ENCODE measurements around the gene ARHGEF26.

Gene ARHGEF26

GRCh38 chr3:154241496-154241895, 120.3 kb downstream of the ARHGEF26 start:
- TF ChIP-seq CTCF (IDR thresholded peaks at IDR 0.05; ENCODE audit: low read depth, low read length, missing control alignments): no peak
- no peaks in the 10 kb centered on the region for H3K36me3 ChIP-seq (replicated peaks)
- H3K27ac ChIP-seq: no peak overlapping the region
- H3K4me3 ChIP-seq (ENCODE audit: low read depth, low read length): no peak overlapping the region
- H3K27me3 ChIP-seq (replicated peaks): no peaks in the 10 kb centered on the region
- DNase-seq: no peak
- in situ Hi-C loops (cut with HindIII; ENCODE audit: low pct_ligation_motif_present, low sequenced_read_pairs): no loop called here

- in situ Hi-C loops (cut with HindIII; ENCODE audit: low pct_ligation_motif_present, low sequenced_read_pairs): no loop called here
- no peaks in the 10 kb centered on the region for H3K36me3 ChIP-seq (replicated peaks)
- no peaks in the 10 kb centered on the region for H3K27me3 ChIP-seq (replicated peaks)
- H3K4me3 ChIP-seq (ENCODE audit: low read depth, low read length): no peak overlapping the region
- TF ChIP-seq CTCF (IDR thresholded peaks at IDR 0.05; ENCODE audit: low read depth, low read length, missing control alignments): no peak
- H3K27ac ChIP-seq: no peak overlapping the region
- no peak for DNase-seq
Measured at GRCh38 chr3:154242766-154243165, 121.6 kb downstream of the ARHGEF26 start.

- in situ Hi-C loops (cut with HindIII; ENCODE audit: low pct_ligation_motif_present, low sequenced_read_pairs): no loop called here
- no peaks in the 10 kb centered on the region for H3K36me3 ChIP-seq (replicated peaks)
- no peak overlapping the region for H3K4me3 ChIP-seq (ENCODE audit: low read depth, low read length)
- H3K27me3 ChIP-seq (replicated peaks): no peaks in the 10 kb centered on the region
- DNase-seq: peak; percentile 35
- no peak for TF ChIP-seq CTCF (IDR thresholded peaks at IDR 0.05; ENCODE audit: low read depth, low read length, missing control alignments)
- peak overlapping the region; percentile 29 for H3K27ac ChIP-seq
Measured at GRCh38 chr3:154243353-154243752, 122.2 kb downstream of the ARHGEF26 start.

GRCh38 chr3:154244644-154245043, 123.5 kb downstream of the ARHGEF26 start:
- Histone ChIP-seq H3K27me3 (replicated peaks) (no peaks in the 10 kb centered on the region), H3K27ac (no peak overlapping the region), H3K4me3 (ENCODE audit: low read depth, low read length) (no peak overlapping the region), H3K36me3 (replicated peaks) (no peaks in the 10 kb centered on the region)
- no peak for TF ChIP-seq CTCF (IDR thresholded peaks at IDR 0.05; ENCODE audit: low read depth, low read length, missing control alignments)
- in situ Hi-C loops (cut with HindIII; ENCODE audit: low pct_ligation_motif_present, low sequenced_read_pairs): no loop called here
- peak; percentile 48 for DNase-seq

GRCh38 chr3:154247806-154248415, 126.7 kb downstream of the ARHGEF26 start:
- H3K27ac ChIP-seq: no peak overlapping the region
- no peak for TF ChIP-seq CTCF (IDR thresholded peaks at IDR 0.05; ENCODE audit: low read depth, low read length, missing control alignments)
- peaks cover 4% of the 10 kb centered on the region for H3K36me3 ChIP-seq (replicated peaks)
- no peaks in the 10 kb centered on the region for H3K27me3 ChIP-seq (replicated peaks)
- in situ Hi-C loops (cut with HindIII; ENCODE audit: low pct_ligation_motif_present, low sequenced_read_pairs): no loop called here
- no peak overlapping the region for H3K4me3 ChIP-seq (ENCODE audit: low read depth, low read length)
- DNase-seq: no peak

- no peak overlapping the region for H3K27ac ChIP-seq
- H3K4me3 ChIP-seq (ENCODE audit: low read depth, low read length): no peak overlapping the region
- H3K36me3 ChIP-seq (replicated peaks): peaks cover 5% of the 10 kb centered on the region
- no peaks in the 10 kb centered on the region for H3K27me3 ChIP-seq (replicated peaks)
- in situ Hi-C loops (cut with HindIII; ENCODE audit: low pct_ligation_motif_present, low sequenced_read_pairs): no loop called here
- no peak for TF ChIP-seq CTCF (IDR thresholded peaks at IDR 0.05; ENCODE audit: low read depth, low read length, missing control alignments)
- DNase-seq: no peak
Measured at GRCh38 chr3:154250291-154250690, 129.1 kb downstream of the ARHGEF26 start.

Measured in brain microvascular endothelial cell (primary cell).